ENCODE results near the gene TARP.
"Not testable (repeated sequence)": the region's sequence is repeated elsewhere in the genome, so short reads cannot be mapped to it uniquely, and the experiment has no call there.

The TARP gene

GRCh38 chr7:38296059-38296857 lies 22.8 kb upstream of the TARP start:
- no peak for DNase-seq

- no peak for DNase-seq
These were observed 21.5 kb upstream of the TARP start for GRCh38 chr7:38294926-38295325.

GRCh38 chr7:38292442-38292841 lies 19.0 kb upstream of the TARP start:
- no peak for DNase-seq

- no peak for DNase-seq
These were observed 18.2 kb upstream of the TARP start for GRCh38 chr7:38291650-38292049.

GRCh38 chr7:38291117-38291647 lies 17.7 kb upstream of the TARP start:
- DNase-seq, result no peak

- no peak for DNase-seq
These were observed 11.1 kb upstream of the TARP start for GRCh38 chr7:38284553-38284952.

GRCh38 chr7:38283809-38284208 lies 10.4 kb upstream of the TARP start:
- no peak for DNase-seq

GRCh38 chr7:38283107-38283506 lies 9.7 kb upstream of the TARP start:
- DNase-seq, result no peak

- DNase-seq, result no peak
These were observed 8.6 kb upstream of the TARP start for GRCh38 chr7:38282081-38282480.

- no peak for DNase-seq
These were observed 7.8 kb upstream of the TARP start for GRCh38 chr7:38281266-38281665.

GRCh38 chr7:38280707-38281106 lies 7.3 kb upstream of the TARP start:
- DNase-seq, result no peak

GRCh38 chr7:38280000-38280399 lies 6.6 kb upstream of the TARP start:
- DNase-seq, result no peak

- DNase-seq, result no peak
These were observed 2.9 kb upstream of the TARP start for GRCh38 chr7:38276096-38276877.

GRCh38 chr7:38274927-38275620 lies 1.6 kb upstream of the TARP start:
- DNase-seq, result no peak

GRCh38 chr7:38274486-38274885 lies 1.1 kb upstream of the TARP start:
- DNase-seq, result no peak

GRCh38 chr7:38270405-38270804 lies 3.0 kb downstream of the TARP start:
- not testable (repeated sequence) for DNase-seq

- not testable (repeated sequence) for DNase-seq
These were observed 3.6 kb downstream of the TARP start for GRCh38 chr7:38269704-38270346.

GRCh38 chr7:38265958-38266357 lies 7.5 kb downstream of the TARP start:
- DNase-seq, result not testable (repeated sequence)

- DNase-seq, result not testable (repeated sequence)
These were observed 8.8 kb downstream of the TARP start for GRCh38 chr7:38264602-38265001.

GRCh38 chr7:38263274-38263673 lies 10.2 kb downstream of the TARP start:
- not testable (repeated sequence) for DNase-seq

GRCh38 chr7:38262545-38262944 lies 10.9 kb downstream of the TARP start:
- no peak for DNase-seq

GRCh38 chr7:38262026-38262425 lies 11.4 kb downstream of the TARP start:
- not testable (repeated sequence) for DNase-seq

- DNase-seq, result not testable (repeated sequence)
These were observed 11.8 kb downstream of the TARP start for GRCh38 chr7:38261601-38262000.
